ENCODE measurements around the gene P4HA3.

Gene P4HA3

GRCh38 chr11:74316772-74317505, 5.5 kb upstream of the P4HA3 start:
- DNase-seq (ENCODE audit: low read depth in 2 of 2), result no peak

GRCh38 chr11:74312326-74312725, 886 bp upstream of the P4HA3 start:
- no peak for DNase-seq (ENCODE audit: low read depth in 2 of 2)

DNA sequence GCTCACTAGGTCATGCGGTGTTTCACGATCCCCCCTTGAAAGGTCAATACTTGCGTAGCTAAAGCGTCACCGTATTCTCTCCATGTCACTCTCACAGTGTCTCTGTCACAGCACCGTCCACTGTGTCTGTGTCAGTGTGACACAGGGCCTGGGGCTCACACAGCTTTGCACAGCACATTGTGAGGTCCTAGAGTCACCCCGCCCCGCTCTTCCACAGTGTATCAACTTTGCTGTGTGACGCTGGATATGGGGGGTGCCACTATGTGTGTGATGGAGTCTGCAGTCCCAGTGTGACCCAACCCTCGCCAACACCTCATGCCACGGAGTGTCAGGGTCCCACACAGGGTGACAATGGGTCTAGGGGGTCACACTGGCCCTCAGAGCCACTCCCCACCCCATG, 583 bp downstream of the P4HA3 start:
- DNase-seq (ENCODE audit: low read depth in 2 of 2), result no peak

DNA sequence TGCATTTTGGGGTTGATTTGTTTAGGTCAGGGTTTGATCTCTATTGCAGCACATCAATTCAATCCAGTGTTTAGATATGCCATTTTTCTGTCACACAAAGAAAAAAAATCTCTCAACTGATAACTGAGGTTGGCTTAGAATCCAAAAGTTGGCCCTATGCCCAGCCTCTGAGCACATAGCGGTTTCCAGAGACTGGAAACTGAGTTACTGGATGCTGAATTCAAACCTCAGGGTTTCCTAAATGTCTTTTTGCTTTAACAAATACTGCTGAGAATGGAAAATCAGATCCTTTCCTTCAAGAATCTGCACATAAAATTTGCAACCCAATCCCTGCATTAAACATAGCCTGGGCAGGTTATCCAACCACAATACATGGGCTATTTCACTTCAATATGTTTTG, 4.0 kb downstream of the P4HA3 start:
- DNase-seq (ENCODE audit: low read depth in 2 of 2), result no peak

- no peak for DNase-seq (ENCODE audit: low read depth in 2 of 2)
Measured at GRCh38 chr11:74306435-74307175, 4.8 kb downstream of the P4HA3 start.

DNA sequence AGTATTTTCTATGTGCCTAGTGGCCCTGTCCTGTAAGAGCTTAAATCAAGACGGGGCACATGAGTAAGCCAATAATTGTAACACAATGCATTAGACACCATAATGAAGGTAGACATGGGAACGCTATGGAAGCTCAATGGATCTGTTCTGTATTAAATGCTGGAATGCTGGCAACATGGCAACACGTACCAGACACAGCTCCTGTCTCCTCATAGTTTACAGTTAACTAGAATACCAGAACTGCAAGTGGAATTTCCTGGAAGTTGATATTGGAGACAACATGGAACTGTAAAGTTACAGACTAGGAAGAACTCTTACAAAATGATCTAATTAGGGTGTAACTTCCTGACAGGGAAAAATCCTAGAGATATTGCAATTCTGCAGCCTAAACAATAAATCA, 12.4 kb downstream of the P4HA3 start:
- no peak for DNase-seq (ENCODE audit: low read depth in 2 of 2)

GRCh38 chr11:74297484-74297883, 14.0 kb downstream of the P4HA3 start:
- DNase-seq (ENCODE audit: low read depth in 2 of 2), result no peak

DNA sequence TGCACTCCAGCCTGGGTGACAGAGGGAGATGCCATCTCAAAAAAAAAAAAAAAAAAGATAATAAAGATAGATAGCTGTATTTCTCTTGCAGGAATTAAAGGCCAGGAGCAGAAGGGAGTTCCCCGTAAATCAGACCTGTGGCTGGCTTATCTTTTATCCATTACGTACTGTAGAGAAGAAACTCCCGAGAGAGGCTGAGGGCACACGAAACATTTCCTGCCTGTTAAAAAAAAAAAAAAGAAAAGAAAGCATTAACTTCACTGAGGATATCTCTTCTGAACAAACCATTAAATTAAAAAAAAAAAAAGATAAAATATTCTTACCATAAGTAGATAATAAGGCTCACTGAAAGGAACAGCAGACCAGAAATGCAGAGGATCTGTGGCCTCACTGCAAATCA, 22.5 kb downstream of the P4HA3 start:
- no peak for DNase-seq (ENCODE audit: low read depth in 2 of 2)

DNA sequence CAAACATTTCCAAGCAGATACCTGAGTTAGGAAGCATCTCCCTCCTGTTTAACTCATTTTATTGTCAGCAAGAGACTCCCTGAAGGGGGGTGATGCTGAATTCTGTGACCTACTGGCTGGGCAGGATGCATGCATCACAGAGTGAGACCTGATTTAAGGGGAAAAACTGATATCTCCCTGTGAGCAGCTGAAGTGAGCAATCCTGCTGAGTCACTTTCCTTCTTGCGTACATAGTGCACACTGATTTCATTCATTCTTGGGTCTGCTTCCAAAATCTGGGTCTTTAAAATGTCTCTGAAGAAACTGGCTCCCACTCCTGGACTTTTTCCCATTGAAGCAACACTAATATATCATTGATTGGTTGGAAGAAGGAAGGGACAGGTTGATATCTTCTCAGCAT, 23.3 kb downstream of the P4HA3 start:
- DNase-seq (ENCODE audit: low read depth in 2 of 2), result no peak

DNA sequence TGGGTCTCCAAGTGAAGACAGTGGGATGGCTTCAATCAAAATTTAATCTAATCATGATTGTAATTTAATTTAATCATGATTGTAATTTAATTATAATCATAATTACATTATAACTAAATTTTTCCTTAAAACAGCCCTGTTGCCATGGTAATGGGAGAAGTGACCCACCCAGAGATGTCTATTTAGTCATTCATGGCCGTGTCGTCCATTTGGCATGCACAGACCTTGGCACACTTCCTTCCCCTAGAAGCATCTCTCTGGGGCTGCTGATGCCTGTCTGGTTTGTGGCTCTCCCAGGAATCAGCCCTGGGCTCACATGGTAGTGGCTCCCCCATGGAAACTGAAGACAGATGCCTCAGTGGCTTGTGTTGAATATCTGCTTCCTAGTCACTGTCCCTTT, 27.0 kb downstream of the P4HA3 start:
- no peak for DNase-seq (ENCODE audit: low read depth in 2 of 2)

GRCh38 chr11:74283580-74284180, 27.8 kb downstream of the P4HA3 start:
- no peak for DNase-seq (ENCODE audit: low read depth in 2 of 2)

- no peak for DNase-seq (ENCODE audit: low read depth in 2 of 2)
Measured at GRCh38 chr11:74282914-74283371, 28.5 kb downstream of the P4HA3 start.

DNA sequence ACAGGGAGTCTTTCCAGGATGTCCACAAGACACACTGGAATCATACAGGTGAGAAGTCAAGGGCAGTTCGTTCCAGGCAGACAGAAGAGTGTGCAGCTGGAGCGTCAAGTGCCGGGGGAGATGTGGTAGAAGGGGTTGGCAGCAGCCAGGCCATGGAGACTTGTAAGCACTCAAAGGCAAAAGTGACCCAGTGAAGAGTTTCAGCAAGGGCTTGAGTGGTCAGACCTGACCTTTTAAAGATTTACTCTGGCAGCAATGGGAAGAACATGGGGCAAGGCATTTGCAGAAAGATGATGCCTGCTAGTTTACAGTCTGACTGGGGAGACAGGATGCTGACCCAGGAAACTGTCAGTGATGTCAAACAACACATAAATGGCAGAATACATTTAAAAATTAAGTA, 29.0 kb downstream of the P4HA3 start:
- no peak for DNase-seq (ENCODE audit: low read depth in 2 of 2)

DNA sequence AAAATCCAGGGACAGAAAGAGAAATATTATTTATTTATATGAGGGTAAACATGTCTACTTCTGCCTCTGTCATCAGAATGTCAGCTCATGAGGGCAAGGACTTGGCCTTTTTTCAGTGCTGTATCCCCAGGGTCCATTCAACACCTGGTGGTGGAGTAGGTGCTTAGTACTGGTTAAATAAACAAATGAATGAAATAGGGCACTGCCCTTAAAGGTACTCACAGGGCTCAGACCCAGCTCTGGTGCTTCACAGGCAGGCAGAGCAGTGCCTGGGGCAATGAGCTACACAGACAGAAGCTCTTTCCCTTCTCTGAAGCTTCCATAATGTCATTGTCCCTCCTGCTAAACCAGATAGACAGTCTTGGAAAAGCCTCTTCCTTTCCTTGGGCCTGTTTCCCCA, 30.9 kb downstream of the P4HA3 start:
- no peak for DNase-seq (ENCODE audit: low read depth in 2 of 2)

DNA sequence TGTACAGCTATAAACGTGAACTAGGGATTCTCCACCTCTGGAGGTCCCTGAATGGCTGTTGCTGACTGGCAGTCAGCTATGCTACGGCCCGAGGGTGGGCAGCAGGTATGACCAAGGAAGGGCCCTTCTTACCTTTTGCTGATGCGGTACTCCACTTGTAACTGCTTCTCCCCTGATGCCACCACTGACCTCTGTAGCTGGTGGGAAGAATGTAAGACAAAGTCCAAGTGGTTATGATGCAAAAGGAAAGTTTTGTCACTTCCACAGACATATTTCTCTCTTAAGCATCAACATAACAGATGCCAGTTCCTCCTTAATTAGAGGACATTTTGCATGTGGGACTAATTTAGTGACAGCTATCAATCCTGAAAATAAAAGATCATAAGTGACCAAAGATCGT, 32.2 kb downstream of the P4HA3 start:
- no peak for DNase-seq (ENCODE audit: low read depth in 2 of 2)

DNA sequence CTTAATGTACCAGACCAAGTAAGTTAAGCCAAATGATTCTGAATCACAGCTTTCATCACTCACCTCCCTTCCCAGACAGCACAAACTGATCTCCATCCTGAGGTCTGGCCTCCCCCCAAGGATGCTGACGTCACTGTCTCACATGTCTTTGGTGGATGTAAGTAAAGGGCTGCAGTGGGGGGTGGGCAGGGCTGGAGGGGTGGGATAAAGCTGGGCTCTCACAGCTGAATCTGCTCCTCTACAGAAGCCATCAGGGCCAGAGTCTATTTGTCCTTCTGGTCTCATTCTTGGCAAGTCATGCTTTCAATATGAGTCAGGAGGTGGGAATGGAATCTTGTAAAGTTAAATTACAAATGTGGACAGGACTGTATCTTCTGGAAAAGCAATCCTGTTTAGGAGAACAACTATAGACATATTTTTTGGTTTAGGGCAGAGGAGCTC, 32.7 kb downstream of the P4HA3 start:
- no peak for DNase-seq (ENCODE audit: low read depth in 2 of 2)

GRCh38 chr11:74278103-74278502, 33.3 kb downstream of the P4HA3 start:
- DNase-seq (ENCODE audit: low read depth in 2 of 2), result no peak

GRCh38 chr11:74276581-74276980, 34.9 kb downstream of the P4HA3 start:
- DNase-seq (ENCODE audit: low read depth in 2 of 2), result no peak

DNA sequence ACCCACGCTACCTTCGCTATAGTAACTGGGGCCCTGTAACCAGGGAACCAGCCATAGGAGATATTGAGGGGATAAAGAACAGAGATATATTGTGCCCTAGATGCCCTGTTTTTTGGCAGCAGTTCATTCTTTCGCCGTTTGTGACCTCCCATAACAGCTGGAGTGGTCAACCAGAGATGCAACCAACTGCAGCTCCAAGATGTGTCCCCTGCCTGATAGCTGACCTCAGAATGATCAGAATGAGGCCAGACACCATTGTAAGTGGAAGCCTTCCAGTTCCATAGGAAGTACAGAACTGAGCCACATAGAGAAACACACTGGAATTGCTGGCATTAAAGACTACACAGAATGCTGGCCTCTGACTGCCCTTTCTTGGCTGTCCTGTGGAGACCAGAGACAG, 39.2 kb downstream of the P4HA3 start:
- DNase-seq (ENCODE audit: low read depth in 2 of 2), result no peak

- peak in 1 of 2 donors; percentile 2 for DNase-seq (ENCODE audit: low read depth in 2 of 2)
Measured at GRCh38 chr11:74269161-74269811, 42.2 kb downstream of the P4HA3 start.

DNA sequence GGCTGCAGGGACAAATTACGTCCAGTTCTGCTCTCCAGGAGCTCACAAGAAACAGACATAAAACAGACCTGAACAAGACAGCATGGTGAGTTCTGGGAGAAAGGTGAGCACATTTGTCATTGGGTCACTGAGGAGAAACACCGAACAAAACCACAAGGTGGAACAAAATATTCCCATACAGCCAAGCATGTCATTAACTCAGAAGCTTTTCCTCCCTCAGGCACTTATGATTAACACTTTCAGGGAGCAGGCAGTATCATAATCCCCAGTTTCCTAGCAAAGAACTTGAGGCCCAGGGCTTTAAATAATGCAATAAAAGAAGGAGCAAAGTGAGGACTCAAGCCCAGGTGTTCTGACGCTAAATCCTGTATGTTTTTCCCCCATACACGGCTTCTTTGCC, 43.0 kb downstream of the P4HA3 start:
- DNase-seq (ENCODE audit: low read depth in 2 of 2), result no peak

GRCh38 chr11:74267014-74267413, 44.4 kb downstream of the P4HA3 start:
- DNase-seq (ENCODE audit: low read depth in 2 of 2), result no peak
